ENCODE measurements around the gene ANAPC15. TPM values are rescaled to one million over a fixed set of nuclear protein-coding genes. Genes with fewer than 3 reads are reported as not detected.
A peak's percentile ranks its signal among the peaks of the same experiment; 100 is the strongest.

The ANAPC15 gene
- total and polyA plus RNA-seq, 8 donors, result 13.3 to 79.1 (median 40.1) TPM

- Histone ChIP-seq H3K36me3 (peaks cover 22 to 40% (median 33%) of the 10 kb centered on the region in 4 donors), H3K4me1 (peaks cover 22 to 51% (median 45%) of the 10 kb centered on the region in 4 donors), H3K4me3 (peak overlapping the region; percentile 66 to 98 (median 82)), H3K27ac (peak overlapping the region; percentile 14 to 97 (median 94)), H3K27me3 (no peaks in the 10 kb centered on the region), H3K9me3 (no peaks in the 10 kb centered on the region)
- intact Hi-C loops (cut with DNase I; ENCODE audit: low total_unique reads), result no loop called here
- DNase-seq, result no peak
- 28 to 45% (median 42%) methylated on average over 4 of the region's 4 CpGs for WGBS, 5 donors
- TF ChIP-seq POLR2A (IDR thresholded peaks at IDR 0.05), result no peak
- TF ChIP-seq CTCF (IDR thresholded peaks at IDR 0.05), result no peak
- TF ChIP-seq POLR2AphosphoS5 (IDR thresholded peaks at IDR 0.05), result no peak
- TF ChIP-seq EP300 (IDR thresholded peaks at IDR 0.05), result no peak
Observed at GRCh38 chr11:72102162-72102561, 10.3 kb downstream of the ANAPC15 start.

GRCh38 chr11:72100462-72100861 is 12.0 kb downstream of the ANAPC15 start:
- no peaks in the 10 kb centered on the region for H3K27me3 ChIP-seq
- H3K4me3 ChIP-seq, result no peak overlapping the region
- no peaks in the 10 kb centered on the region for H3K9me3 ChIP-seq
- peak overlapping the region in 1 of 5 donors; percentile 51 for H3K27ac ChIP-seq
- peaks cover 32 to 57% (median 50%) of the 10 kb centered on the region in 4 donors for H3K36me3 ChIP-seq
- 69 to 92% (median 83%) methylated on average over 1 of the region's 1 CpG for WGBS, 5 donors
- DNase-seq, result no peak
- TF ChIP-seq POLR2A (IDR thresholded peaks at IDR 0.05), result no peak
- no peak for TF ChIP-seq EP300 (IDR thresholded peaks at IDR 0.05)
- no peak for TF ChIP-seq CTCF (IDR thresholded peaks at IDR 0.05)
- no peak for TF ChIP-seq POLR2AphosphoS5 (IDR thresholded peaks at IDR 0.05)
- peaks cover 22 to 51% (median 45%) of the 10 kb centered on the region in 4 donors for H3K4me1 ChIP-seq
- intact Hi-C loops (cut with DNase I; ENCODE audit: low total_unique reads), result no loop called here

- Histone ChIP-seq H3K27me3 (no peaks in the 10 kb centered on the region), H3K4me1 (peaks cover 22 to 51% (median 45%) of the 10 kb centered on the region in 4 donors), H3K36me3 (peaks cover 36 to 61% (median 54%) of the 10 kb centered on the region in 4 donors), H3K9me3 (no peaks in the 10 kb centered on the region), H3K27ac (peak overlapping the region in 1 of 5 donors; percentile 51), H3K4me3 (no peak overlapping the region)
- DNase-seq, result no peak
- WGBS, 5 donors, result 73 to 86% (median 83%) methylated on average over 3 of the region's 3 CpGs
- intact Hi-C loops (cut with DNase I; ENCODE audit: low total_unique reads), result no loop called here
- TF ChIP-seq POLR2A (IDR thresholded peaks at IDR 0.05) (no peak), POLR2AphosphoS5 (IDR thresholded peaks at IDR 0.05) (no peak), EP300 (IDR thresholded peaks at IDR 0.05) (no peak)
Observed at GRCh38 chr11:72100009-72100408, 12.5 kb downstream of the ANAPC15 start.

- no peak for TF ChIP-seq CTCF (IDR thresholded peaks at IDR 0.05)
- TF ChIP-seq POLR2AphosphoS5 (IDR thresholded peaks at IDR 0.05), result no peak
- no peak for TF ChIP-seq POLR2A (IDR thresholded peaks at IDR 0.05)
- TF ChIP-seq EP300 (IDR thresholded peaks at IDR 0.05), result no peak
- Histone ChIP-seq H3K4me1 (peaks cover 20 to 47% (median 40%) of the 10 kb centered on the region in 4 donors), H3K27me3 (no peaks in the 10 kb centered on the region), H3K36me3 (peaks cover 43 to 74% (median 67%) of the 10 kb centered on the region in 4 donors), H3K9me3 (no peaks in the 10 kb centered on the region), H3K27ac (no peak overlapping the region), H3K4me3 (no peak overlapping the region)
- no peak for DNase-seq
- intact Hi-C loops (cut with DNase I; ENCODE audit: low total_unique reads), result no loop called here
- 87 to 96% (median 95%) methylated on average over 3 of the region's 3 CpGs for WGBS, 5 donors
Observed at GRCh38 chr11:72098741-72099140, 13.8 kb downstream of the ANAPC15 start.

GRCh38 chr11:72091292-72091691 is 21.2 kb downstream of the ANAPC15 start:
- peaks cover 0 to 29% (median 15%) of the 10 kb centered on the region in 4 donors for H3K4me1 ChIP-seq
- intact Hi-C loops (cut with DNase I; ENCODE audit: low total_unique reads), result loop anchor here (5.0 kb wide), 1 partner anchor 64 kb away; no protein-coding TSS in a partner anchor
- peak overlapping the region in 4 of 5 donors; percentile 23 to 66 (median 44) for H3K27ac ChIP-seq
- no peaks in the 10 kb centered on the region for H3K9me3 ChIP-seq
- peak in 6 of 7 experiments; percentile 29 to 96 (median 86) for TF ChIP-seq CTCF (IDR thresholded peaks at IDR 0.05)
- no peak for TF ChIP-seq EP300 (IDR thresholded peaks at IDR 0.05)
- TF ChIP-seq POLR2A (IDR thresholded peaks at IDR 0.05), result no peak
- peak in 1 of 3 donors; percentile 73 for TF ChIP-seq POLR2AphosphoS5 (IDR thresholded peaks at IDR 0.05)
- H3K4me3 ChIP-seq, result no peak overlapping the region
- H3K27me3 ChIP-seq, result no peaks in the 10 kb centered on the region
- 23 to 41% (median 32%) methylated on average over 4 of the region's 4 CpGs for WGBS, 5 donors
- DNase-seq, result peak; percentile 71 to 88
- H3K36me3 ChIP-seq, result peaks cover 17 to 57% (median 49%) of the 10 kb centered on the region in 4 donors

Measured in stomach (tissue), 9 donors.